Ovary (tissue), 3 donors: ENCODE data around the gene RPL22.

Source experiments
- EP300 ChIP-seq: sonication (generic); formaldehyde crosslinking; IDR thresholded peaks from one replicate; pipeline ENCODE4 v1.6.1; 2017; ENCODE audit warnings: antibody characterized with exemption
- TF ChIP-seq, protein P1 (sequence below), 3 donors: fragments of 450-650 bp in 2 of 3; fragments of 200-600 bp in 1 of 3; IDR thresholded peaks; one replicate each; pipeline versions ENCODE4 v1.5.1 to v1.8.0; 2016 to 2022; ENCODE audit warnings: antibody characterized with exemption in 3 of 3, mild to moderate bottlenecking in 1 of 3
- donor health status: DM: no; HTN: no; CAD: no.

DNA sequence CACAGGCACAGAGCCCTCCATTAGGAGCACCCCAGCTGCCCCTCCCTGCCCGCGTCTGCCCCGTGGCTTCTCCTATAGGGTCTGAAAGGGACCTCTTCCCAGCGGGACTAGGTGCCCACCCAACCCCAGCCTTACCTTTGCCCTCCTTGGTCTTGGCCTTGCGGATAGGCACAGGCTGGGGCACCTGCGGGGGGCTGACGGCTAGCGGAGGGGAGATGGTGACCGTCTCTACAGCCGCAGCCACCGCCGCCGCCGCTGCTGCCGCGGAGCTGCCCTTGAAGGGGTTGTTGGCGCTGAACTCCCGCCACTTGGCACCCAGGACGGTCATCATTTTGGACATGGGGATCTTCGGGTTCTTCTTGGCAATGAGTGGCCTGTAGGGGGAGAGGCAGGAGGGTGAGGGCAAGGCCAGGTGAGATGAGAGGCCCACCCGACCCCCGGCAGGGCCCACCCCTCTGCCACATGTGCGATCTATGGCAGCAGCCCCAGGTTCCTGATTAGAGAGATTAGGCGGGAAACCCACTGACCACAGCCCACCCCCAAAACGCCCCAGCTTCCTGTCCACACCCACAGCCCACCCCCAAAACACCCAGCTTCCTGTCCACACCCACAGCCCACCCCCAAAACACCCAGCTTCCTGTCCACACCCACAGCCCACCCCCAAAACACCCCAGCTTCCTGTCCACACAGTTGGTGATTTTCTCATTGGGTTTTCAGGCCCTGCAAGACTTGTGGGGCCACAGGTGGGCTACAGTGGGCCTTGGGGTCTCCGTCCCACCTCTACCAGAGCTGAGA lies 44.7 kb downstream of the RPL22 start:
- TF ChIP-seq, protein P1, sequence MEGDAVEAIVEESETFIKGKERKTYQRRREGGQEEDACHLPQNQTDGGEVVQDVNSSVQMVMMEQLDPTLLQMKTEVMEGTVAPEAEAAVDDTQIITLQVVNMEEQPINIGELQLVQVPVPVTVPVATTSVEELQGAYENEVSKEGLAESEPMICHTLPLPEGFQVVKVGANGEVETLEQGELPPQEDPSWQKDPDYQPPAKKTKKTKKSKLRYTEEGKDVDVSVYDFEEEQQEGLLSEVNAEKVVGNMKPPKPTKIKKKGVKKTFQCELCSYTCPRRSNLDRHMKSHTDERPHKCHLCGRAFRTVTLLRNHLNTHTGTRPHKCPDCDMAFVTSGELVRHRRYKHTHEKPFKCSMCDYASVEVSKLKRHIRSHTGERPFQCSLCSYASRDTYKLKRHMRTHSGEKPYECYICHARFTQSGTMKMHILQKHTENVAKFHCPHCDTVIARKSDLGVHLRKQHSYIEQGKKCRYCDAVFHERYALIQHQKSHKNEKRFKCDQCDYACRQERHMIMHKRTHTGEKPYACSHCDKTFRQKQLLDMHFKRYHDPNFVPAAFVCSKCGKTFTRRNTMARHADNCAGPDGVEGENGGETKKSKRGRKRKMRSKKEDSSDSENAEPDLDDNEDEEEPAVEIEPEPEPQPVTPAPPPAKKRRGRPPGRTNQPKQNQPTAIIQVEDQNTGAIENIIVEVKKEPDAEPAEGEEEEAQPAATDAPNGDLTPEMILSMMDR (IDR thresholded peaks at IDR 0.05), result no peak
- no peak for TF ChIP-seq EP300
